Astrocyte of the spinal cord (primary cell): ENCODE data around the gene SUSD4.

Experiments used
- DNase-seq: peaks from one replicate; pipeline ENCODE4 v3.0.0; 2011; ENCODE audit warnings: low read depth, low spot score
- H3K4me3 ChIP-seq: 2 replicates; pipeline ENCODE4 v1.5.1; 2011; ENCODE audit warnings: low read depth, mild to moderate bottlenecking, low read length, moderate library complexity
- in situ Hi-C: cut with HindIII; loops from 2 replicates; pipeline ENCODE4 v1.10.0; 2017; ENCODE audit warnings: low sequenced_read_pairs
- TF ChIP-seq, protein P1 (sequence below): IDR thresholded peaks from 2 replicates; pipeline ENCODE4 v1.5.1; 2012; ENCODE audit warnings: low read depth, mild to moderate bottlenecking, low read length, inconsistent platforms

The SUSD4 gene

DNA sequence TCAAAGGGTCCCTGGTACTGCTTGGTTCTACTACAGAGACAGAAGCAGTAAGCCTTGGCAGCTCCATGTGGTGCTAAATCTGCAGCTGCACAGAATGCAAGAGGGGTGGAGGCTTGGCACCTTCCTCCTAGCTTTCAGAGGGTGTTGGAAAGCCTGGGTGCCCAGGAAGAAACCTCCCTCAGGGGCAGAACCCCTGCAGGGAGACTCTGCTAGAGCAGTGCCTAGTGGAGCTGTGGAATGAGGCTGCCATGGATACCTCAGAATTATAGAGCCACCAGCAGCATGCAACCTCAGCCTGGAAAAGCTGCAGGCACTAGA is 144.7 kb downstream of the SUSD4 start:
- TF ChIP-seq, protein P1, sequence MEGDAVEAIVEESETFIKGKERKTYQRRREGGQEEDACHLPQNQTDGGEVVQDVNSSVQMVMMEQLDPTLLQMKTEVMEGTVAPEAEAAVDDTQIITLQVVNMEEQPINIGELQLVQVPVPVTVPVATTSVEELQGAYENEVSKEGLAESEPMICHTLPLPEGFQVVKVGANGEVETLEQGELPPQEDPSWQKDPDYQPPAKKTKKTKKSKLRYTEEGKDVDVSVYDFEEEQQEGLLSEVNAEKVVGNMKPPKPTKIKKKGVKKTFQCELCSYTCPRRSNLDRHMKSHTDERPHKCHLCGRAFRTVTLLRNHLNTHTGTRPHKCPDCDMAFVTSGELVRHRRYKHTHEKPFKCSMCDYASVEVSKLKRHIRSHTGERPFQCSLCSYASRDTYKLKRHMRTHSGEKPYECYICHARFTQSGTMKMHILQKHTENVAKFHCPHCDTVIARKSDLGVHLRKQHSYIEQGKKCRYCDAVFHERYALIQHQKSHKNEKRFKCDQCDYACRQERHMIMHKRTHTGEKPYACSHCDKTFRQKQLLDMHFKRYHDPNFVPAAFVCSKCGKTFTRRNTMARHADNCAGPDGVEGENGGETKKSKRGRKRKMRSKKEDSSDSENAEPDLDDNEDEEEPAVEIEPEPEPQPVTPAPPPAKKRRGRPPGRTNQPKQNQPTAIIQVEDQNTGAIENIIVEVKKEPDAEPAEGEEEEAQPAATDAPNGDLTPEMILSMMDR = no peak
- in situ Hi-C loops = no loop called here
- H3K4me3 ChIP-seq = no peak overlapping the region
- no peak for DNase-seq

DNA sequence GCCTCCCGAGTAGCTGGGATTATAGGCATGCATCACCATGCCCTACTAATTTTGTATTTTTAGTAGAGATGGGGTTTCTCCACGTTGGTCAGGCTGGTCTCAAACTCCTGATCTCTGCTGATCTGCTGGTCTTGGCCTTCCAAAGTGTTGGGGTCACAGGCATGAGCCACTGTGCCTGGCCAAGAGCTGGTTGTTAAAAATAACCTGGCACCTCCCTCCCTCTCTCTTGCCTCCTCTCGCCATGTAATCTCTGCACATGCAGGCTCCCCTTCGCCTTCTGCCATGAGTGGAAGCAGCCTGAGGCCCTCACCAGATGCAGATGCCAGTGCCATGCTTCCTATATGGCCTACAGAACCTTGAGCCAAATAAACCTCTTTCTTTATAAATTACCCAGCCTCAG is 146.2 kb downstream of the SUSD4 start:
- in situ Hi-C loops = no loop called here
- TF ChIP-seq, protein P1 = no peak
- no peak for DNase-seq
- H3K4me3 ChIP-seq = no peak overlapping the region

DNA sequence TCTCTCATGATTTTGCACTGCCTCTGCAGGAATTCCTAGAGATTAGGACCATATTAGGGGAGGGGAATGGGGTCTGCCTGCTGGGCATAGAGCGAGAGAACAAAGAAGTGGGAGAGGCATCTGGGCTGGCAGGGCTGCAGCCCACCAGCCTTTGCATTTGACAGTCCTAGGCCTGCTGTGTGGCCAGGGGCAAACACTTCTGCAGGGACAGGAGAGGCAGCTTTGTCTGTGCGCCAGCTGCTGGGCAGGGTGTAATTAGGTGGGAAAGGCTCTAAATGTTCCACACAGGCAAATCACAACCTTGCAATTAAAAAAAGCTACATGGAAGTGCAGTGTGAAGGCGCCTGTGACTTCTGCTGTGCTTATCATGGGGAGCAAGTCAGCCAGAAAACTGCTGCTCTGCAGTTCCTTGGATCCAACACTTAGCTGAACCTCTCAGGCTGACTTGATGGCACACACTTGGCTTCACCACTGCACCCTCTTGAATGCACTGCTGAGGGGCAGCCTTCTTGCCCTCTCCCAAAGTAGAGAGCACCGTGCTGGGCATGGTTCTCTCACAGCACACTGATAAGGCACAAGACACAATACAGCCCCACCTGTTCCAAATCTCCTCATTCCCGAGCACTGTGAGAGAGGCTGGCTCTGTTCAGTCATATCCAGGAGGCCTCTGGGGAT is 147.3 kb downstream of the SUSD4 start:
- DNase-seq = no peak
- in situ Hi-C loops = no loop called here
- TF ChIP-seq, protein P1 = no peak
- no peak overlapping the region for H3K4me3 ChIP-seq

DNA sequence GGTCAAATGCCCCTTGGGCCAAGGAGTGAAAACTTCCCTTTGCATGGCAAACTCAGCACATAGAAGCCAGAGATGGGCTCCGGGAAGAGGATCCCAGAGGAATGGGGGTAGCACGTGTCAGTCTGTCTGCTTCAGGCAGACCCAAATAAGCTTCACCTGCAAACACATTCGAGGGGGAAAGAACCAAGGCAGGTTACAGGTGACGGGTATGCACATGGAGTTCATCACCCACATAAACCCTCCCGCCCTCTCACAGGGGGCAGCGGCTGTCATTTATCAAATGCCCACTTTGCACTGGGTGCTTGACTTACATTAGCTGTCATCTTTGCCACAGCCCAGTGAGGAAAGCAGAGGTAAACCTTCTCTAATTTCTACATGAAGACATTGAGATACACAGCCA is 147.9 kb downstream of the SUSD4 start:
- TF ChIP-seq, protein P1 = no peak
- in situ Hi-C loops = no loop called here
- DNase-seq = no peak
- no peak overlapping the region for H3K4me3 ChIP-seq

DNA sequence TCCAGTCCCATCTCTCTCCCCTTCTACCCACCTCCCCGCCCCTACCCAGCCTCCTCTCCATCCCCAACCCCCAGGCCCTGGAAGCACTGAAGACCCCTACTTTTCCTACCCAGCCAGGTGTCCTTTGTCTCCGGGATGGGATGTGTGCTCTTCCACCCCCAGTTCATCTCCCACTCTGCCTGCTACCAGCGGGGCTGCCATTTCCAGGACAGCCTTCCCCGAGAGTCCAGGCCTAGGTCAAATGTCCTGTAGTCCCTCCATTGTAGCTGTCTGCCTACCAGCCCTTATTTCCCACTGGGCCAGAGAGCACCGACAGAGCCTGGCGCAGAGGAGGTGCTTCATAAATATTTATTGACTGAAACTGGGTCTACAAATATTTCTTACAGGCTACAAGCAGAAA is 148.9 kb downstream of the SUSD4 start:
- in situ Hi-C loops = no loop called here
- H3K4me3 ChIP-seq = no peak overlapping the region
- no peak for DNase-seq
- TF ChIP-seq, protein P1 = no peak

DNA sequence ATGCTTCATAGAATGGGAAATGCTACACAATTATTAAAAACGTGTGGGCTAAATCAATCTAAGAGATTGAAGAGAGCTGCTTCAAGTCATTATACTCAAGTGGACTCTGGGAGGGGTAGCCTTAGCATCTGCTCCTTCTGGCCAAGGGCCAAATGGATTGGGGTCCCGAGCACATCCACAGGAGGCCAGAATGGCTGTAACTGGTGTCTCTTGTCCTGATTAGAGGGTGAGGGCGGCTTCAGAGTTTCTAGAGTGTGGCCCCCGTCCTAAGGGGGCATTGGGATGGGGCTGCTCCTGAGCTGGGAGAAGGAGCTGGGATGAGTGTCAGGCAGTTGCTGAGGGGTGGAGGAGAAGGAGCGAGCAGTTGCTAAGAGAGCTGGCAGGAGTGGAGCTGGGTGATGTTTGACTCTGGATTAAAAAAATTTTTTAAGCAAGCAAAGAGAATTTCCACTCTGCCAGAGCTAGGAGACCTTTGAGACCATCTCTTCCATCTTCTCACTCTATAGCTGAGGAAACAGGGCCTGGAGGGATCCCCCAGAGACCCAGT is 149.6 kb downstream of the SUSD4 start:
- TF ChIP-seq, protein P1 = no peak
- no peak overlapping the region for H3K4me3 ChIP-seq
- in situ Hi-C loops = no loop called here
- DNase-seq = no peak

DNA sequence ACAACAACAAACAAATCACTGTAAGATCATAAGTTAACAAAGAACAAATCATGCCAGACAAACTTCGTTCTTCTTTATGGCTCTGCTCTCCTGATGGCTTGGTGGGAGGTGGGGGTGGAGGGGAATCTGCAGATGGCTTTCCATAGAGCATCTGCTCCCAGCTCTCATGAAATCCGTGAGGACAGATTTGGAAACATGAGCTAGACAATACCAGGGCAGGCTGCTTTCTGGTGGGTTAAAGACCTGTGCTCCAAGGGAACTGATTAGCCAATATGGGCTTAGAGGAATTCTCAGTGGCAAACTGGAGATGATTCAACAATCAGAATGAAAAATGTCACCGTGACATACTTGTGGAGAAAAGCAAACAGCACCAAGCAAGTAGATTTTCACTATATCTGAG is 151.5 kb downstream of the SUSD4 start:
- TF ChIP-seq, protein P1 = no peak
- no peak for DNase-seq
- H3K4me3 ChIP-seq = no peak overlapping the region
- in situ Hi-C loops = no loop called here
